22Rv1 (cell line): ENCODE measurements around the gene IGSF6.
"Not testable (repeated sequence)": the region's sequence is repeated elsewhere in the genome, so short reads cannot be mapped to it uniquely, and the experiment has no call there.

Experiments used
- H3K27ac ChIP-seq: fragments of 450-650 bp; 2 replicates; pipeline ENCODE4 v1.5.1; 2017
- CTCF ChIP-seq: fragments of 450-650 bp; IDR thresholded peaks from 2 replicates; pipeline ENCODE4 v1.5.1; 2017; ENCODE audit warnings: mild to moderate bottlenecking
- ZFX ChIP-seq: fragments of 450-650 bp; IDR thresholded peaks from 2 replicates; pipeline ENCODE4 v1.6.1; 2017; ENCODE audit warnings: antibody characterized with exemption, borderline replicate concordance

Gene IGSF6

GRCh38 chr16:21653571-21653970 lies 1.2 kb upstream of the IGSF6 start:
- H3K27ac ChIP-seq: no peak overlapping the region
- TF ChIP-seq CTCF (no peak), ZFX (no peak)

- H3K27ac ChIP-seq: no peak overlapping the region
- TF ChIP-seq ZFX (no peak), CTCF (no peak)
Measured at GRCh38 chr16:21651515-21651914, 893 bp downstream of the IGSF6 start.

GRCh38 chr16:21650521-21650920 lies 1.9 kb downstream of the IGSF6 start:
- no peak overlapping the region for H3K27ac ChIP-seq
- TF ChIP-seq ZFX (no peak), CTCF (no peak)

- H3K27ac ChIP-seq: not testable (repeated sequence)
Measured at GRCh38 chr16:21649826-21650406, 2.5 kb downstream of the IGSF6 start.

- H3K27ac ChIP-seq: no peak overlapping the region
- TF ChIP-seq CTCF: no peak
Measured at GRCh38 chr16:21647562-21648164, 4.7 kb downstream of the IGSF6 start.

GRCh38 chr16:21646721-21647561 lies 5.5 kb downstream of the IGSF6 start:
- H3K27ac ChIP-seq: no peak overlapping the region
- TF ChIP-seq ZFX (no peak), CTCF (no peak)

- H3K27ac ChIP-seq: no peak overlapping the region
- TF ChIP-seq CTCF: no peak
- no peak for TF ChIP-seq ZFX
Measured at GRCh38 chr16:21646091-21646490, 6.3 kb downstream of the IGSF6 start.
